Forelimb muscle (tissue), 1 donor: ENCODE measurements around the gene GPRIN1. TPM values are rescaled to one million over a fixed set of nuclear protein-coding genes. Genes with fewer than 3 reads are reported as not detected.
"Not testable (repeated sequence)": the region's sequence is repeated elsewhere in the genome, so short reads cannot be mapped to it uniquely, and the experiment has no call there.

Experiments
- DNase-seq: peaks from one replicate; pipeline ENCODE4 v3.0.0-alpha.2; 2013; ENCODE audit warnings: low read depth
- polyA plus RNA-seq: library from polyadenylated mRNA; unstranded; fragments of 120-200 nt; gene quantifications from one replicate; pipeline ENCODE4 v1.2.1, GENCODE V29; 2013; ENCODE audit not compliant: insufficient read length

Gene GPRIN1
- polyA plus RNA-seq, 1 donor = 0.49 TPM

GRCh38 chr5:176624938-176625337, 15.0 kb upstream of the GPRIN1 start:
- no peak for DNase-seq

- no peak for DNase-seq
These were observed 14.2 kb upstream of the GPRIN1 start for GRCh38 chr5:176624142-176624541.

- DNase-seq = no peak
These were observed 11.7 kb upstream of the GPRIN1 start for GRCh38 chr5:176621661-176622079.

- DNase-seq = no peak
These were observed 10.5 kb upstream of the GPRIN1 start for GRCh38 chr5:176620333-176620981.

- no peak for DNase-seq
These were observed 9.8 kb upstream of the GPRIN1 start for GRCh38 chr5:176619569-176620332.

- no peak for DNase-seq
These were observed 9.2 kb upstream of the GPRIN1 start for GRCh38 chr5:176619203-176619568.

GRCh38 chr5:176618783-176619182, 8.8 kb upstream of the GPRIN1 start:
- no peak for DNase-seq

GRCh38 chr5:176616511-176616910, 6.6 kb upstream of the GPRIN1 start:
- no peak for DNase-seq

- no peak for DNase-seq
These were observed 5.0 kb upstream of the GPRIN1 start for GRCh38 chr5:176614805-176615478.

- no peak for DNase-seq
These were observed 2.9 kb upstream of the GPRIN1 start for GRCh38 chr5:176612855-176613254.

- no peak for DNase-seq
These were observed 2.1 kb upstream of the GPRIN1 start for GRCh38 chr5:176612008-176612407.

- DNase-seq = peak; percentile 61
These were observed 1.5 kb upstream of the GPRIN1 start for GRCh38 chr5:176611435-176611834.

- no peak for DNase-seq
These were observed 448 bp upstream of the GPRIN1 start for GRCh38 chr5:176610435-176610773.

GRCh38 chr5:176608937-176609723, 826 bp downstream of the GPRIN1 start:
- no peak for DNase-seq

- no peak for DNase-seq
These were observed 1.7 kb downstream of the GPRIN1 start for GRCh38 chr5:176608142-176608705.

- DNase-seq = no peak
These were observed 3.1 kb downstream of the GPRIN1 start for GRCh38 chr5:176606875-176607274.

GRCh38 chr5:176606032-176606431, 3.9 kb downstream of the GPRIN1 start:
- no peak for DNase-seq

GRCh38 chr5:176603091-176603490, 6.9 kb downstream of the GPRIN1 start:
- DNase-seq = no peak

GRCh38 chr5:176601901-176602482, 8.0 kb downstream of the GPRIN1 start:
- DNase-seq = no peak

- not testable (repeated sequence) for DNase-seq
These were observed 10.1 kb downstream of the GPRIN1 start for GRCh38 chr5:176599749-176600430.
